Stomach (tissue), 9 donors: Measurements from ENCODE around the gene SLC28A3. TPM values are rescaled to one million over a fixed set of nuclear protein-coding genes. Genes with fewer than 3 reads are reported as not detected.
A peak's percentile ranks its signal among the peaks of the same experiment; 100 is the strongest.

Source experiments
- DNase-seq, 2 donors: peaks; one replicate each; pipeline versions ENCODE4 v3.0.0 to v3.0.0-alpha.2; 2013 to 2019
- H3K27ac ChIP-seq, 5 donors: fragments of 200-600 bp in 4 of 5; sonication (generic) in 4 of 5; one replicate each; pipeline ENCODE4 v1.5.1; 2013 to 2019; ENCODE audit warnings: mild to moderate bottlenecking in 1 of 5, moderate library complexity in 1 of 5
- H3K27me3 ChIP-seq, 3 donors: fragments of 200-600 bp; sonication (generic); one replicate each; pipeline ENCODE4 v1.5.1; 2017 to 2019; ENCODE audit warnings: mixed run types in 1 of 3
- H3K36me3 ChIP-seq, 4 donors: fragments of 200-600 bp; sonication (generic); 1 replicate in 3 of 4; 2 replicates in 1 of 4; pipeline ENCODE4 v1.5.1; 2016 to 2019
- H3K4me1 ChIP-seq, 4 donors: fragments of 200-600 bp; sonication (generic); one replicate each; pipeline ENCODE4 v1.5.1; 2016 to 2019
- H3K4me3 ChIP-seq, 4 donors: fragments of 200-600 bp; sonication (generic) in 3 of 4; one replicate each; pipeline ENCODE4 v1.5.1; 2016 to 2019; ENCODE audit warnings: mild to moderate bottlenecking in 1 of 4
- H3K9me3 ChIP-seq, 4 donors: fragments of 200-600 bp; sonication (generic); one replicate each; pipeline ENCODE4 v1.5.1; 2016 to 2019
- EP300 ChIP-seq: sonication (generic); formaldehyde crosslinking; IDR thresholded peaks from one replicate; pipeline ENCODE4 v1.6.1; 2017; ENCODE audit warnings: antibody characterized with exemption
- POLR2A ChIP-seq, 4 donors: fragments of 450-650 bp; IDR thresholded peaks; one replicate each; pipeline ENCODE4 v1.6.1; 2016; ENCODE audit warnings: antibody characterized with exemption in 4 of 4, control low read depth in 2 of 4, mild to moderate bottlenecking in 1 of 4, moderate library complexity in 1 of 4
- POLR2AphosphoS5 ChIP-seq, 3 donors: sonication (generic); formaldehyde crosslinking; IDR thresholded peaks; one replicate each; pipeline ENCODE4 v1.6.1; 2016; ENCODE audit warnings: antibody characterized with exemption in 3 of 3
- WGBS, 5 donors: extraction: QIAGEN DNeasy Blood & Tissue Kit in 3 of 5; methylation state at CpG; one replicate each; pipeline versions ENCODE4 v1.1.5 to v1.1.7; 2013 to 2018; 5-methylcytosine and 5-hydroxymethylcytosine counted together
- intact Hi-C: fragments of 100-400 bp; cut with DNase I; formaldehyde crosslinking; loops from one replicate; pipeline ENCODE4 v1.15.1; 2023; ENCODE audit warnings: low total_unique reads
- polyA plus RNA-seq, 3 donors: library from polyadenylated mRNA; stranded (reverse); fragments of 200-250 nt; gene quantifications; one replicate each; pipeline ENCODE4 v1.2.3, GENCODE V29; 2013
- total RNA-seq, 5 donors: library from RNA; depleted of rRNA; stranded (reverse); fragments of >200 nt; gene quantifications; one replicate each; pipeline versions ENCODE4 v1.1.0 to v1.2.3, GENCODE V29; 2014 to 2016
- TF ChIP-seq, protein P1 (sequence below), 7 experiments: fragments of 450-650 bp in 4 of 7; fragments of 200-600 bp in 3 of 7; sonication (generic) in 3 of 7; IDR thresholded peaks; one replicate each; pipeline ENCODE4 v1.5.1; 2016 to 2019; ENCODE audit warnings: antibody characterized with exemption in 7 of 7, control low read depth in 2 of 7, mild to moderate bottlenecking in 1 of 7
- donor health status: healthy with polysubstance abuse.
- donor health status: Bipolar disorder and iron deficiency.
- donor health status: healthy.

The SLC28A3 gene
- total and polyA plus RNA-seq, 8 donors, result 0.58 to 6.3 (median 1.3) TPM; not detected in 2

DNA sequence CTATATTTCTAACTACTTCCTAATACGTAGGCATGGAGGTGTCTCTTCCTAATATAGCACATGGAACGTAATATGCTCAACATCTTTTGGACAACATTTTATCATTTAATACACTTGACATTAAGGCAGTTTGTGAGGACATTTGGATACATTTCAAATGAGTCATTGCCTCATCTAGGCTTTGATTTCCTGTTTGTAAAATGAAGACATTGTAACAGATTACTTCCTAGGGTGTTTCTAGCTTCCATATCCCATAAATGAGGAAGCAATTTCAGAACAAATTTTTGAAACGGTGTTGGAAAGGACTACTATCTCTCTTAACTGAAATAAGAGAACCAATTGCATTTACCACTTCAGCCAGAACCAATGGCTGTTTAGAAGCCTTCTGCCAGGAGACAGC lies 38.7 kb downstream of the SLC28A3 start:
- WGBS, 5 donors, result 60 to 76% (median 65%) methylated on average over 3 of the region's 3 CpGs
- no peaks in the 10 kb centered on the region for H3K36me3 ChIP-seq
- intact Hi-C loops, result no loop called here
- TF ChIP-seq, protein P1, sequence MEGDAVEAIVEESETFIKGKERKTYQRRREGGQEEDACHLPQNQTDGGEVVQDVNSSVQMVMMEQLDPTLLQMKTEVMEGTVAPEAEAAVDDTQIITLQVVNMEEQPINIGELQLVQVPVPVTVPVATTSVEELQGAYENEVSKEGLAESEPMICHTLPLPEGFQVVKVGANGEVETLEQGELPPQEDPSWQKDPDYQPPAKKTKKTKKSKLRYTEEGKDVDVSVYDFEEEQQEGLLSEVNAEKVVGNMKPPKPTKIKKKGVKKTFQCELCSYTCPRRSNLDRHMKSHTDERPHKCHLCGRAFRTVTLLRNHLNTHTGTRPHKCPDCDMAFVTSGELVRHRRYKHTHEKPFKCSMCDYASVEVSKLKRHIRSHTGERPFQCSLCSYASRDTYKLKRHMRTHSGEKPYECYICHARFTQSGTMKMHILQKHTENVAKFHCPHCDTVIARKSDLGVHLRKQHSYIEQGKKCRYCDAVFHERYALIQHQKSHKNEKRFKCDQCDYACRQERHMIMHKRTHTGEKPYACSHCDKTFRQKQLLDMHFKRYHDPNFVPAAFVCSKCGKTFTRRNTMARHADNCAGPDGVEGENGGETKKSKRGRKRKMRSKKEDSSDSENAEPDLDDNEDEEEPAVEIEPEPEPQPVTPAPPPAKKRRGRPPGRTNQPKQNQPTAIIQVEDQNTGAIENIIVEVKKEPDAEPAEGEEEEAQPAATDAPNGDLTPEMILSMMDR (IDR thresholded peaks at IDR 0.05), result no peak
- TF ChIP-seq EP300 (no peak), POLR2A (IDR thresholded peaks at IDR 0.05) (no peak), POLR2AphosphoS5 (IDR thresholded peaks at IDR 0.05) (no peak)
- H3K27ac ChIP-seq, result no peak overlapping the region
- no peaks in the 10 kb centered on the region for H3K27me3 ChIP-seq
- no peak for DNase-seq
- no peak overlapping the region for H3K4me3 ChIP-seq
- peaks cover 0 to 9% (median 2%) of the 10 kb centered on the region in 4 donors for H3K4me1 ChIP-seq
- H3K9me3 ChIP-seq, result no peaks in the 10 kb centered on the region

GRCh38 chr9:84300271-84300670 lies 40.3 kb downstream of the SLC28A3 start:
- intact Hi-C loops, result no loop called here
- H3K9me3 ChIP-seq, result no peaks in the 10 kb centered on the region
- H3K27me3 ChIP-seq, result no peaks in the 10 kb centered on the region
- no peak for DNase-seq
- H3K4me3 ChIP-seq, result no peak overlapping the region
- no peak for TF ChIP-seq POLR2A (IDR thresholded peaks at IDR 0.05)
- TF ChIP-seq EP300, result no peak
- TF ChIP-seq, protein P1 (IDR thresholded peaks at IDR 0.05), result no peak
- TF ChIP-seq POLR2AphosphoS5 (IDR thresholded peaks at IDR 0.05), result no peak
- no peak overlapping the region for H3K27ac ChIP-seq
- 55 to 67% (median 66%) methylated on average over 5 of the region's 5 CpGs for WGBS, 5 donors
- H3K4me1 ChIP-seq, result peaks cover 0 to 16% (median 2%) of the 10 kb centered on the region in 4 donors
- H3K36me3 ChIP-seq, result no peaks in the 10 kb centered on the region

DNA sequence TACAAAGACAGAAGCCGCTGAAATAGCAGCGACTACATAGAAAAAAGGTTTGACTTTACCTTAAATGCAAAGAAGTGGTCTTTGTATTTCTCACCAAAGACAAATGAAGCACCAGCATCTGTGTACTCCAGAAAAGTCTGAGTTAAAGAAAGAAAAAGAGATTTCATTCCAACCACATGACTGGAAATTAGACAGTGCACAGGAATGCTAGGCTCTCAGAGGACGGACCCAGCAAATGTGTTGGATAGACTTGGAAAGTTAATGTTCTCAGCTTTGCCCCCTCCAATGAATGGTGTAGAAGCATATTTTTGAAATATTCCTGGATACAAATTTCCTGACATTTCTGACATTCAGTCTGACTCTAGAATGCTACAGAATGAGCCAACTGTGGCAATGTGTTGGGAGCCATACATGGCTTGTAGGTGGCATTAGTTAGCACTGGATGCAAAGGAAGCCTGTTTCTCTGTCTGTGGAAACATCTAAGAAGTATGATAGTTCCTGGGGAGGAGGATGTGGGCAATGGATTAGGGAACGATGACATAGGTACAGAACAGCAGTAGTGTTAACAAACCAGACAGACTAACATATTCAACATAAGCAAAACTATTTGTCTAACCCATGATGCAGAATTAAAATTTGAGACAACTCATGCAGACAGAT lies 43.3 kb downstream of the SLC28A3 start:
- H3K4me3 ChIP-seq, result no peak overlapping the region
- TF ChIP-seq POLR2A (IDR thresholded peaks at IDR 0.05) (no peak), POLR2AphosphoS5 (IDR thresholded peaks at IDR 0.05) (no peak), EP300 (no peak)
- TF ChIP-seq, protein P1 (IDR thresholded peaks at IDR 0.05), result no peak
- intact Hi-C loops, result no loop called here
- 79 to 88% (median 87%) methylated on average over 4 of the region's 4 CpGs for WGBS, 5 donors
- H3K27me3 ChIP-seq, result no peaks in the 10 kb centered on the region
- H3K27ac ChIP-seq, result no peak overlapping the region
- no peak for DNase-seq
- H3K36me3 ChIP-seq, result no peaks in the 10 kb centered on the region
- no peaks in the 10 kb centered on the region for H3K9me3 ChIP-seq
- H3K4me1 ChIP-seq, result peaks cover 0 to 16% (median 0%) of the 10 kb centered on the region in 4 donors

GRCh38 chr9:84296146-84296843 lies 44.3 kb downstream of the SLC28A3 start:
- DNase-seq, result peak in 1 of 2 donors; percentile 27
- no peaks in the 10 kb centered on the region for H3K36me3 ChIP-seq
- H3K27me3 ChIP-seq, result no peaks in the 10 kb centered on the region
- TF ChIP-seq POLR2A (IDR thresholded peaks at IDR 0.05) (no peak), POLR2AphosphoS5 (IDR thresholded peaks at IDR 0.05) (no peak), EP300 (no peak)
- TF ChIP-seq, protein P1 (IDR thresholded peaks at IDR 0.05), result no peak
- no peaks in the 10 kb centered on the region for H3K9me3 ChIP-seq
- H3K27ac ChIP-seq, result no peak overlapping the region
- WGBS, 5 donors, result 61 to 70% (median 65%) methylated on average over 7 of the region's 7 CpGs
- H3K4me3 ChIP-seq, result no peak overlapping the region
- H3K4me1 ChIP-seq, result peaks cover 0 to 7% (median 0%) of the 10 kb centered on the region in 4 donors
- intact Hi-C loops, result no loop called here
